Measurements from ENCODE around the gene IL3RA.
"Not testable (repeated sequence)": the region's sequence is repeated elsewhere in the genome, so short reads cannot be mapped to it uniquely, and the experiment has no call there.

The IL3RA gene

DNA sequence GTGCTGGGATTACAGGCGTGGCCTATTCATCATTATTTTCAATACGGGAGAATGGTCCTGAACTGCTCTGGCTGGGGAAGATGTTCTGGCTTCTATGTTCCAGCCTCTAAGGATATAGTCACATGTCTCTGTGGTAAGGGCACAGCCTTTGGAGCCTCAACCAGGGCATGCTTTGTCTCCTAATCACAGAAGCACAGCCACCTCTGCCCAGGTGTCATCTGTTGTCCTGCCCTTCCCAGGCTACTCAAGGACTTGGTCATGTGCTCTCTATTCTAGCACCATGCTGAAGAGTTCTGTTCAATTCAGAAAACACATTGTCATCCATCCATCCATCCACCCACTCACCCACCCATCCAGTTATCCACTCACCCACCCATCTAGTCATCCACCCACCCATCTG lies 86.6 kb downstream of the IL3RA start:
- no peak for DNase-seq (ENCODE audit: low spot score)

DNA sequence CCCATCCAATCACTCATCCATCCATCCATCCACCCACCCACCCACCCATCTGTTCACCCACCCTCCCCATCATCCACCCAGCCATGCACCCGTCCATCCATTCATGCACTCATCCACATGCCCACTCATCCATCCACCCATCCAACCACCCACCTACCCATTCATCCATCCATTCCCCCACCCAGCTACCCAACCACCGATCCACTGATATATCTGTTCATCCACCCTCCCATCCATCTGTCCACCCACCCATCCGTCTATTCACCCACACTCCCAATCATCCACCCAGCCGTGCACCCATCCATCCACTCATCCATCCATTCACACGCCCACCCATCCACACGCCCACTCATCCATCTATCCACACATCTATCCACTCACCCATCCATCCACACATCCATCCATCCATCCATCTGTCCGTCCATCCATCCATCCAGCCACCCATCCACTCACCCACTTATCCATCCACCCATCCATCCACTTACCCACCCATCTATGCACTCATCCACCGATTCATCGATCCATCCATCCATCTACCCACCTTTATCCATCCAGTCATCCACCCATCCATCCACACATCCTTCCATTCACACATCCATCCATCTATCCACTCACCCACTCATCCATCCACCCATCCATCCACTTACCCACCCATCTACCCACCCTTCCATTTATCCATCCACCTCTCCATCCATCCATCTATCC lies 87.7 kb downstream of the IL3RA start:
- no peak for DNase-seq (ENCODE audit: low spot score)

DNA sequence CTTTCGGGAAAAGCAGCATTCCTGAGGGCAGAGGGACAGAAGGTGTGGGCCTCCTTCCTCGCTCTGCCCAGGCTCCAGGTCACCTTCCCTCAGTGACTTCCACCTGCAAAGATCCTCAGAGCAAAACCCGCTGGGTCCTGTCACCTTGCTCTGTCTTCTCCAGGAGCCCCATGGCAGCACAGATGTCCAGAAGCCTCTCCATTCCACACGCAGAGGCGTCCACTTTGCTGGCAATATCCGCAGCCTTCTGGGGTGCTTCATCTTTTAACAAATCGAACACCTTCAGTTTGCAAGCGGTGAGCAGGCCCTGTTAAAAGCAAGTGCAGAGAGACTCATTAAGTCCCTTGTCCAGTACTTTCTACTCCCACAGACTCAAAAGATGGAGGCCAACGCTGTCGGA lies 88.8 kb downstream of the IL3RA start:
- no peak for DNase-seq (ENCODE audit: low spot score)

DNA sequence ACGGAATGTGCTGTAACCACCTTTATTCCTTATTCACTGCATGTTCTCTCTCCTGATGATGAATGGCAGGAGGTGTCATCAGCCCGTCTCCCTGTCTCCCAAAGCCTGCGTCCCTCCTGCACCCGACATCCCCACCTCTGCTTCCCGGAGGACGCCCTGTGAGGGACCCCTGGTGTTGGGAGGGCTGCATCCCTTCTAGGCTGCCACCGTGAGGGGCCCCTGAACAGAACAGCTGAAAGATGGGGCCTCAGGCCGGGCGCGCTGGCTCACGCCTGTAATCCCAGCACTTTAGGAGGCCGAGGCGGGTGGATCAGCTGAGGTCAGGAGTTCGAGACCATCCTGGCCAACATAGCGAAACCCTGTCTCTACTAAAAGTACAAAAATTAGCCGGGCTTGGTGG lies 89.7 kb downstream of the IL3RA start:
- DNase-seq (ENCODE audit: low spot score) = not testable (repeated sequence)

DNA sequence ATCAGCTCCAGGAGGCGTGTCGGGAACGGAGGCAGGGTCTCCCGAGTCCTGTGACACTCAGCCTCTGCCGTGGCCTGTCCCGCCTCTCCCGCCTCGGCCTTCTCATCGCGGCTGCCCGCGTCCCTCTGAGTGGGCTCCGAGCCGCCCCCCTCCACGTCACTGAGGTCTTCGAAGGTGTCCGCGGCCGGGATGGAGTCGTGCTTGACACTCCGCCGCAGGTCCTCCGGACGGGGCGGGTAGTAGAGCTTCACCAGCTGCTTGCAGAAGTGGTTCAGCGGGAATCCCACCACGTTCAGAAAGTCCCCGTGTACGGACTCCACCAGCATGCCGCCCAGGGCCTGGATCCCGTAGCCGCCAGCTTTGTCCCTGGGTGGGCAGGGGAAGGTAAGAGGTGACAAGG lies 91.2 kb downstream of the IL3RA start:
- DNase-seq (ENCODE audit: low spot score) = no peak

DNA sequence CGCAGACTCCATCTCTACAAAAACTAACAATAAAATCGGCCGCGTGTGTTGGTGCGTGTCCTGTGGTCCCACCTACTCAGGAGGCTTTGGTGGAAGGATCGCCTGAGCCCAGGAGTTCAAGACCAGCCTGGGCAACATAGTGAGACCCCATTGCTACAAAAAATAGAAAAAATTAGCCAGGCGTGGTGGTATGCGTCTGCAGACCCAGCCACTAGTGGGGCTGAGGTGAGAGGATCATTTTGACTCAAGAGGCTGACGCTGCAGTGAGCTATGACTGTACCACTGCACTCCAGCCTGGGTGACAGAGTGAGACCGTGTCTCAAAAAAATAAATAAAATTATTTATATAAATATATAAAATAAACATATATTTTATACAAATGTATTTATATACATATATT lies 93.9 kb downstream of the IL3RA start:
- no peak for DNase-seq (ENCODE audit: low spot score)

Data from globus pallidus (tissue), 1 donor.